Omental fat pad (tissue), 4 donors: ENCODE results near the gene XCL1. TPM values are rescaled to one million over a fixed set of nuclear protein-coding genes. Genes with fewer than 3 reads are reported as not detected.
"Not testable (repeated sequence)": the region's sequence is repeated elsewhere in the genome, so short reads cannot be mapped to it uniquely, and the experiment has no call there.

Source experiments
- ATAC-seq: fragments of 150-250 bp; one replicate; pipeline ENCODE4 v1.9.1; 2016; ENCODE audit warnings: mild to moderate bottlenecking, moderate library complexity; ENCODE audit not compliant: low FRiP score
- DNase-seq: peaks from one replicate; pipeline ENCODE4 v3.0.0-alpha.2; 2019; ENCODE audit warnings: low spot score
- total RNA-seq, 4 donors: library from RNA; depleted of rRNA; stranded (reverse); fragments of >200 nt; gene quantifications; one replicate each; pipeline ENCODE4 v1.1.0, GENCODE V29; 2016
- TF ChIP-seq, protein P1 (sequence below), 3 donors: fragments of 450-650 bp; IDR thresholded peaks; one replicate each; pipeline ENCODE4 v1.5.1; 2016 to 2017; ENCODE audit warnings: antibody characterized with exemption in 3 of 3, mild to moderate bottlenecking in 3 of 3, moderate library complexity in 2 of 3

XCL1 gene, protein sequence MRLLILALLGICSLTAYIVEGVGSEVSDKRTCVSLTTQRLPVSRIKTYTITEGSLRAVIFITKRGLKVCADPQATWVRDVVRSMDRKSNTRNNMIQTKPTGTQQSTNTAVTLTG
- 1 to 10 TPM in 1 of 4 donors, under 1 TPM in 1, not detected in 2; 0.28 to 1.3 TPM for total RNA-seq

DNA sequence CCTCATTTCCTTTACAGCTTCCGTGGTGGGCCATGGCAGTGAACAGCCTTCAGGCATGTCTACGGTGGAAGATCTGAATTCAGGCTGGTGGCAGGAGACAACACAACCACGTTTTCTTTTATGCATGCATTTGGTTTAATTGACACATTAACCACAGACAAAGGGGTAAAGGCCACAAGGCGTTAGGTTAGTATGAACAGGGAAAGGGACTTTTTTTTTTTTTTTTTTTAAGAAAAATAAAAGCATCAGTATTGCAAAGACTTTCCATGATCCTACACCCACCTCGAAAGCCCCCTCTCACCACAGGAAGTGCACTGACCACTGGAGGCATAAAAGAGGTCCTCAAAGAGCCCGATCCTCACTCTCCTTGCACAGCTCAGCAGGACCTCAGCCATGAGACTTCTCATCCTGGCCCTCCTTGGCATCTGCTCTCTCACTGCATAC, at the start of gene XCL1:
XCL1 (plus strand) TSS at position 361 of the 444 bp plus-strand sequence; CDS start at position 394, 33 bp downstream.
- DNase-seq, ATAC-seq: not testable (repeated sequence)

DNA sequence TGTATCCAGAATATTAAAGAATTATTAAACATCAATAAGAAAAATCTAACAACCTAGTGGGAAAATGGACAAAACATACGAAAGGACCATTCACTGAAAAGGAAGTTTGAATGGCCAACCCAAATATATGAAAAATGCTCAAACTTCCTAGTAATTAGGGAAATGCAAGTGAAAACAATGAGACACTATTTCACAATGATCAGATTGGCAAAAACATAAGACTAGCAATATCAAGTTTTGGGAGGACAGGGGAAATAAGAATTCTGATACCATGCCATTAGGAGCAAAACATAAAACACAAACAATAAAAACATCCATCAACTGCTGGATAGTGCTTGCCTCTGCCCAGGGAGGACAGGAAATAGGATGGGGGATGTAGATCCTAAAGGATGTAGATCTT, 46.9 kb upstream of the XCL1 start:
- no peak for ATAC-seq
- TF ChIP-seq, protein P1, sequence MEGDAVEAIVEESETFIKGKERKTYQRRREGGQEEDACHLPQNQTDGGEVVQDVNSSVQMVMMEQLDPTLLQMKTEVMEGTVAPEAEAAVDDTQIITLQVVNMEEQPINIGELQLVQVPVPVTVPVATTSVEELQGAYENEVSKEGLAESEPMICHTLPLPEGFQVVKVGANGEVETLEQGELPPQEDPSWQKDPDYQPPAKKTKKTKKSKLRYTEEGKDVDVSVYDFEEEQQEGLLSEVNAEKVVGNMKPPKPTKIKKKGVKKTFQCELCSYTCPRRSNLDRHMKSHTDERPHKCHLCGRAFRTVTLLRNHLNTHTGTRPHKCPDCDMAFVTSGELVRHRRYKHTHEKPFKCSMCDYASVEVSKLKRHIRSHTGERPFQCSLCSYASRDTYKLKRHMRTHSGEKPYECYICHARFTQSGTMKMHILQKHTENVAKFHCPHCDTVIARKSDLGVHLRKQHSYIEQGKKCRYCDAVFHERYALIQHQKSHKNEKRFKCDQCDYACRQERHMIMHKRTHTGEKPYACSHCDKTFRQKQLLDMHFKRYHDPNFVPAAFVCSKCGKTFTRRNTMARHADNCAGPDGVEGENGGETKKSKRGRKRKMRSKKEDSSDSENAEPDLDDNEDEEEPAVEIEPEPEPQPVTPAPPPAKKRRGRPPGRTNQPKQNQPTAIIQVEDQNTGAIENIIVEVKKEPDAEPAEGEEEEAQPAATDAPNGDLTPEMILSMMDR (IDR thresholded peaks at IDR 0.05), result no peak
- no peak for DNase-seq

DNA sequence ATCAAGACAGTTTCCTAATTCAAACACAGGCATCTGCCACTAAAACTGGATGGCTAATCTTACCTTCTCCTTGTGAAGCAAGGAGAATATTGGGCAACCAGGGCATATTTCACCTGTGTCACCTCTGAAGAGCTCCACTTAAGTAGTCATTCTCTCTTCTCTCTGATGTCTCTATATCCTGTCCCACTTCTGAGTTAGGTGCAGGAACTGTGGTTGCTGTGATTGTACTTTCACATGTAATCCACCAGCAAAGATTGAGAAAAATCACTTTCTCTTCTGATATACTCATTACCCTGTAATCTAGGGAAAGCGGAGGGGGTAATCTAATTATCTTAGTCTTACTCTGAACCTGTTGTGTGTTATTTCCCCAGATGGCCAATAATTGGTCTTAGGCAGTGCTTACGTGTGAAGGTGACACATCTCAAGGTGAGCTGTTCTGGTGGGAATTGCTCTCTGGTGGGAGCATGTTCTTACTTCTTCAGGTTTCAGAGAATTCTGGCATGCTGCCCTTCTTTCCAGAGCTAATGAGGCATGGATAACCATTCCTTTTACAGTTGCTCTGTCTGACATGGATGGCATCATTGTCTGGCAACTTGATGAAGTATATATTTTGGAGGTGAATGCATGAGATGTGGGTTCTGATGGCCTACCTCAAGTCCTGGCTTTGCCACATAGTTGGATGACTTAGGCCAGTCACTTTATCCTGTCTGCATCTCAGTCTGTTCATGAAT, 44.6 kb upstream of the XCL1 start:
- no peak for ATAC-seq

DNA sequence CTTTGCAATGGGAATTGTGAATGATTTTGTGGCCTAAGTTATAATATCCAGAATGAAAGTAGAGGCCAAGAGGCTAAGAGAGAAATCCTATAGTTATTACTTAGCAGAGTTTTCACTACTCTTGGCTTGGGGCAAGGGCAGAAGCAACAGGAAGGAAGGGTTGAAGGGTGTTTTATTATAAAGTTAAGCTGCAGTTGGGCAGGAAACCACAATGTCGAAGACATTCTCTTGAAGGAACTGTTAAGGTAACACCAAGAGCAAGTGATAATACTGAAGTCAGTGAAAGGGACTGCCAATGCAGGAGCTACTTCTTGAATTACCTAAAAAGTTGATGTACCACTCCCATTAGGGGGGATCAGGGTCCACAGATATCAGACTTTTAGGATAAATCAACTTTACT, 40.9 kb upstream of the XCL1 start:
- no peak for ATAC-seq
- no peak for DNase-seq
- TF ChIP-seq, protein P1 (IDR thresholded peaks at IDR 0.05), result no peak

More for the DNA sequence above, 44.6 kb upstream of the XCL1 start:
- TF ChIP-seq, protein P1 (IDR thresholded peaks at IDR 0.05), result no peak
- DNase-seq, result no peak

DNA sequence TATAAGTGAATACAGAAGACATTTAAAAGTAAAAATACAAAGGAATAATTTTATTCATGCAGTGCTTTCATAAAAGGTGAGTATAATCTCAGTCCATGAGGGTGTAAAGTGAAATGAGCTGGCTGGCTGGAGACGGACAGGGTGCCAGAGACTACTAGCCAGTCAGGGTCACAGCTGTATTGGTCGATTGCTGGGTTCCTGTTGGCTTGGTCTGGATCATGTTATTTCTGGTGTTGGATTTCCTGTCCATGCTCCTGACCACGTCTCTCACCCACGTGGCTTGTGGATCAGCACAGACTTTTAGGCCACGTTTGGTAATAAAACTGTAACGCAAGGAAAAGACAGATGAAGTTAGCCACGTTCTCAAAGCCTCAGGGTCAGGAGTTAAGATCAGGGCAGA, 35.6 kb upstream of the XCL1 start:
- ATAC-seq, DNase-seq: not testable (repeated sequence)

DNA sequence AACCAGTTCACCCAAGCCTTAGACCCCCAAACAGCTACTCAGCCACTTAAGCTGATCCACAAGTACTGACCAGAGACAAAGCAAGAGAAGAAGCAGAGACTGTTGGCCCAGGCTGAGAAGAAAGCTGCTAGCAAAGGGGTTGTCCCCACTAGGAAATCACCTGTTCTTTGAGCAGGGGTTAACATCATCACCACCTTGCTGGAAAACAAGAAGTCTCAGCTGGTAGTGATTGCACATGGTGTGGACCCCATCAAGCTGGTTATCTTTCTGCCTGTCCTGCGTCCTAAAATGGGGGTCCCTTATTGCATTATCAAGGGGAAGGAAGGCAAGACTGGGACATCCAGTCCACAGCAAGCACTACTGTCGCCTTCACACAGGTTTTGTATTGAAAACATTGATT, 33.4 kb upstream of the XCL1 start:
- not testable (repeated sequence) for DNase-seq, ATAC-seq

DNA sequence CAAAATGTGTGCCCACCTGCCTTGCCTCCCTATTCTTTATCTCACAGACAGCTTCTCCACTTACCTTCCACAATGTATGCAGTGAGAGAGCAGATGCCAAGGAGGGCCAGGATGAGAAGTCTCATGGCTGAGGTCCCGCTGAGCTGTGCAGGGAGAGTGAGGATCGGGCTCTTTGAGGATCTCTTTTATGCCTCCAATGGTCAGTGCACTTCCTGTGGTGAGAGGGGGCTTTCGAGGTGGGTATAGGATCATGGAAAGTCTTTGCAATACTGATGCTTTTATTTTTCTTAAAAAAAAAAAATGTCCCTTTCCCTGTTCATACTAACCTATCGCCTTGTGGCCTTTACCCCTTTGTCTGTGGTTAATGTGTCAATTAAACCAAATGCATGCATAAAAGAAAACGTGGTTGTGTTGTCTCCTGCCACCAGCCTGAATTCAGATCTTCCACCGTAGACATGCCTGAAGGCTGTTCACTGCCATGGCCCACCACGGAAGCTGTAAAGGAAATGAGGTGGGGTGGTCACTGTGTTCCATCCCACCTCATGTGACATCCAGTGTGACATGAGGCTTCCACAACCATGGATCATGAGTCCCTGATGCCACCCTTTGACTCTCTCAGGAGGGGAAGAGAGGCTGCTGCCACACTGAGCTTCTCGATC, 32.4 kb upstream of the XCL1 start, which contains the start of gene XCL2:
XCL2 (minus strand) TSS at position 158 of the 659 bp plus-strand sequence; CDS start at position 125, 33 bp downstream.
- not testable (repeated sequence) for ATAC-seq, DNase-seq

DNA sequence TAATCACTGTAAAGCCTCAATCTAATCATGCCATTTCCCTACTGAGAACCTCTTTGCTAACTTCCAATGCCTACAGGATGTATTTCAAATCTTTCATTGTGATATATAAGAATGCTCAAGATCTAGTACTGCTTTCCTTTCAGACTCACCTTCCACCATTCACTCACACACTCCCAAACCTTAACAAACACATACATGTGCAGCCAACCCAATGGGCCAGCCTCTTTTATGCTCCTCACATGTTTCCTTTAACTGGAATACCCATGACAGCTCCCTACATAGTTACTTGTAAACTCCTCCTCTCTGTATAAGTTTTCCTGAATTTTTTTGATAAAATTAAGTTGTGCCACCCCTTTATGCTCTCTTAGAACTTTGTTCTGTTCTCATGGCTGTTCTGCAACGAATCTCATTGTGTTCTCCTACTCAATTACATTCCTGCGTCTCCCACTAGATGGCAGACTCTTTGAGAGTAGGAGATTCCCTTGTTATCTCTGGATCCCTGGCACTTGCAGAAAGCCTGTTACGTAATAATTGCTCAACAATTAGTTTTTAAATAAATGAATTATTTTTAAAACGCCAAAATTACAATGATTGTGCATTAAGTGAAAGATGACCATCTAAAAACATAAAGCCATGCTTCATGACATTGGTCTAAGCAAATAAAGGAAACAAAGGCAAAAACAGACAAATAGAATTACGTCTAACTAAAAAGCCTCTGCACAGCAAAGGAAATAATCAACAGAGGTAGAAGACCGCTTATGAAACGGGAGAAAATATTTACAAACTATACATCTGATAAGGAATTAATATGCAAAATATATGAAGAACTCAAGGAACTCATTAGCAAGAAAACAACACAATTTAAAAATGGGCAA, 30.5 kb upstream of the XCL1 start:
- ATAC-seq, result peak; percentile 66
- not testable (repeated sequence) for DNase-seq

DNA sequence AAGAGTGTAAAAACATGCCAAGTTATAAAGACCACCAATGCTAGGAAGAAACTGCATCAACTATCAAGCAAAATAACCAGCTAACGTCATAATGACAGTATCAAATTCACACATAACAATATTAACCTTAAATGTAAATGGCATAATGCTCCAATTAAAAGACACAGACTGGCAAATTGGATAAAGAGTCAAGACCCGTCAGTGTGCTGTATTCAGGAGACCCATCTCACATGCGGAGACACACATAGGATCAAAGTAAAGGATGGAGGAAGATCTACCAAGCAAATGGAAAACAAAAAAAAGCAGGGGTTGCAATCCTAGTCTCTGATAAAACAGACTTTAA, 29.9 kb upstream of the XCL1 start:
- not testable (repeated sequence) for DNase-seq, ATAC-seq

DNA sequence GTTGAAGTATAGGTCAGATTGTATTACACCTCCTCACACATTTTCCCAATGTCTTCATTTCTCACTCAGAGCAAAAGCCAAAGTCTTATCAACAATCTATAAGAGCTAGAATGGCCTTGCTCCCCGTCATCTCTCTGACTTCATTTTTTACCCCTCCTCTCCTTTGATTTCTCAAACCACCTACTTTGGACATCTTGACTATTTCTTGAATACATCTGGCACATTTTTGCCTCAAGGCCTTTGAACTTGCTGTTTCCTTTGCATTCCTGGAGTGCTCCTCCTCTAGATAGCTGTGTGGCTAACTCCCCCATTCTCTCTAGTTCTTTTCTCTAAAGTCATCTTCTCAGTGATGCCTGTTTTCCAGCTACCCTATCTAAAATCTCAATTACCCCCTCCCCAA, 25.4 kb upstream of the XCL1 start:
- ATAC-seq (no peak), DNase-seq (no peak)
- TF ChIP-seq, protein P1 (IDR thresholded peaks at IDR 0.05), result no peak
